NOMO-1 (cell line): ENCODE measurements around the gene NEK6.

Experiments used
- DNase-seq, 2 experiments: peaks; one replicate each; lab custom pipeline; 2025; ENCODE audit not compliant: unreplicated experiment in 2 of 2; lab: John Stamatoyannopoulos, UW

NEK6 gene

GRCh38 chr9:124364141-124364540 lies 106.4 kb downstream of the NEK6 start:
- no peak for DNase-seq

- no peak for DNase-seq
Observed at GRCh38 chr9:124365036-124365435, 107.3 kb downstream of the NEK6 start.

GRCh38 chr9:124366476-124367220 lies 108.9 kb downstream of the NEK6 start:
- DNase-seq: no peak

GRCh38 chr9:124368692-124369091 lies 110.9 kb downstream of the NEK6 start:
- DNase-seq: no peak

- no peak for DNase-seq
Observed at GRCh38 chr9:124369231-124369797, 111.6 kb downstream of the NEK6 start.

GRCh38 chr9:124370896-124371582 lies 113.3 kb downstream of the NEK6 start:
- peak; percentile 20 to 67 for DNase-seq

- no peak for DNase-seq
Observed at GRCh38 chr9:124372038-124372437, 114.3 kb downstream of the NEK6 start.

- DNase-seq: no peak
Observed at GRCh38 chr9:124373386-124373785, 115.6 kb downstream of the NEK6 start.

GRCh38 chr9:124373851-124374250 lies 116.1 kb downstream of the NEK6 start:
- no peak for DNase-seq

- DNase-seq: no peak
Observed at GRCh38 chr9:124375726-124376125, 118.0 kb downstream of the NEK6 start.

- DNase-seq: no peak
Observed at GRCh38 chr9:124376329-124376728, 118.6 kb downstream of the NEK6 start.

- DNase-seq: peak; percentile 37 to 60
Observed at GRCh38 chr9:124377551-124378406, 120.0 kb downstream of the NEK6 start.

- DNase-seq: peak; percentile 86 to 98
Observed at GRCh38 chr9:124381170-124381945, 123.6 kb downstream of the NEK6 start.

- DNase-seq: no peak
Observed at GRCh38 chr9:124384210-124384609, 126.5 kb downstream of the NEK6 start.

GRCh38 chr9:124384846-124385245 lies 127.1 kb downstream of the NEK6 start:
- no peak for DNase-seq

- DNase-seq: peak in 1 of 2 experiments; percentile 40
Observed at GRCh38 chr9:124385623-124386022, 127.9 kb downstream of the NEK6 start.

- no peak for DNase-seq
Observed at GRCh38 chr9:124386201-124386600, 128.5 kb downstream of the NEK6 start.

- no peak for DNase-seq
Observed at GRCh38 chr9:124388275-124389048, 130.7 kb downstream of the NEK6 start.

- no peak for DNase-seq
Observed at GRCh38 chr9:124389146-124389939, 131.6 kb downstream of the NEK6 start.
